RWPE1 (cell line): ENCODE measurements around the gene ABL1.

Source experiments
- CTCF ChIA-PET: fragments of 350-600 bp; sonication (Branson Sonifier 250); formaldehyde crosslinking; extraction: SDS; loops from one replicate; lab custom pipeline; 2021; lab: Yijun Ruan, JAX
- POLR2A ChIA-PET: fragments of 400-600 bp; formaldehyde crosslinking; extraction: SDS; loops from one replicate; lab custom pipeline; 2020; ENCODE audit warnings: antibody characterized with exemption; ENCODE audit not compliant: low non-redundant PET; lab: Yijun Ruan, JAX
- DNase-seq: peaks from one replicate; pipeline ENCODE4 v3.0.0; 2012; ENCODE audit warnings: low spot score
- H3K27ac ChIP-seq: fragments of 450-650 bp; 2 replicates; pipeline ENCODE4 v1.5.1; 2017
- CTCF ChIP-seq: fragments of 450-650 bp; conservative IDR thresholded peaks from 2 replicates; pipeline ENCODE4 v1.5.1; 2017; ENCODE audit warnings: low read depth, mild to moderate bottlenecking

ABL1 gene

GRCh38 chr9:130835441-130836298 is 616 bp downstream of the ABL1 start:
- ChIA-PET CTCF (interaction anchor here (0.7 to 1.7 kb wide), 5 partner anchors 10 to 64 kb away, joined by 3 to 5 read pairs (median 3); no protein-coding TSS in a partner anchor), POLR2A (interaction anchor here (1.0 kb wide), 1 partner anchor 127 kb away, joined by 3 read pairs; no protein-coding TSS in a partner anchor)
- peak; percentile 55 for DNase-seq
- no peak; the same call in 1 of the 2 replicates for TF ChIP-seq CTCF
- peak overlapping the region; percentile 98 for H3K27ac ChIP-seq

- no peak for DNase-seq
- peak overlapping the region; percentile 98 for H3K27ac ChIP-seq
- ChIA-PET POLR2A (interaction anchor here (1.5 kb wide), 1 partner anchor 9 kb away, joined by 9 read pairs; no protein-coding TSS in a partner anchor), CTCF (interaction anchor here (0.6 kb wide), 1 partner anchor 10 kb away, joined by 4 read pairs; no protein-coding TSS in a partner anchor)
- no peak for TF ChIP-seq CTCF
Observed at GRCh38 chr9:130837002-130837511, 2.0 kb downstream of the ABL1 start.

GRCh38 chr9:130837643-130838042 is 2.6 kb downstream of the ABL1 start:
- no peak for TF ChIP-seq CTCF
- no peak overlapping the region for H3K27ac ChIP-seq
- CTCF ChIA-PET = no interaction called here
- no peak for DNase-seq
- POLR2A ChIA-PET = interaction anchor here (1.5 kb wide), 1 partner anchor 9 kb away, joined by 9 read pairs; no protein-coding TSS in a partner anchor

GRCh38 chr9:130839132-130840111 is 4.4 kb downstream of the ABL1 start:
- DNase-seq = no peak
- POLR2A ChIA-PET = interaction anchor here (0.6 kb wide), 1 partner anchor 96 kb away, joined by 3 read pairs; no protein-coding TSS in a partner anchor
- H3K27ac ChIP-seq = no peak overlapping the region
- TF ChIP-seq CTCF = no peak
- CTCF ChIA-PET = interaction anchor here (0.6 to 1.2 kb wide), 6 partner anchors 11 to 213 kb away, joined by 3 read pairs; no protein-coding TSS in a partner anchor

GRCh38 chr9:130842545-130842944 is 7.5 kb downstream of the ABL1 start:
- ChIA-PET CTCF (no interaction called here), POLR2A (no interaction called here)

More at GRCh38 chr9:130842545-130842944, 7.5 kb downstream of the ABL1 start:
- 0 out of 2 replicates have a peak overlapping the region, but pooled peaks have one; percentile 17 for H3K27ac ChIP-seq
- no peak for TF ChIP-seq CTCF
- no peak for DNase-seq
